HepG2 (cell line): ENCODE results near the gene DNAJA2. TPM values are rescaled to one million over a fixed set of nuclear protein-coding genes. Genes with fewer than 3 reads are reported as not detected.

ENCODE experiments used
- ATAC-seq: fragments of 200-7000 bp; cut with Tn5 transposase; 3 replicates; pipeline ENCODE4 v1.9.1; 2020; ENCODE audit warnings: mild to moderate bottlenecking, moderate library complexity
- BruUV-seq: library from RNA; stranded (reverse); fragments of 400-500 nt; replicated peaks from 2 replicates; lab custom pipeline; 2021; lab: Mats Ljungman, UMichigan
- CTCF ChIA-PET: fragments of 300-600 bp; formaldehyde crosslinking; extraction: SDS; loops from one replicate; lab custom pipeline; 2021; ENCODE audit warnings: low total read pairs, inconsistent platforms, low intra/inter-chr PET ratio; lab: Yijun Ruan, JAX
- POLR2A ChIA-PET: fragments of 350-600 bp; sonication (Branson Sonifier 250); formaldehyde crosslinking; loops from one replicate; lab custom pipeline; 2020; ENCODE audit warnings: antibody characterized with exemption, inconsistent platforms; lab: Yijun Ruan, JAX
- DNase-seq: peaks from one replicate; pipeline ENCODE4 v3.0.0-alpha.2; 2015; ENCODE audit warnings: low spot score
- FAIRE-seq: peaks from 3 replicates; lab custom pipeline; 2011; peaks lifted over from hg19 to GRCh38; lab: Jason Lieb, UNC
- H2AFZ ChIP-seq: one replicate; pipeline ENCODE4 v1.6.1; 2011; ENCODE audit warnings: low read length, inconsistent platforms
- H3K27ac ChIP-seq: fragments of 300-600 bp; 3 replicates; pipeline ENCODE4 v1.8.0; 2011; ENCODE audit warnings: mixed run types, mild to moderate bottlenecking, mixed read lengths, low read length, inconsistent platforms; ENCODE audit not compliant: insufficient read depth; ENCODE audit errors: extremely low read length
- H3K27me3 ChIP-seq, 2 experiments: fragments of 200-600 bp in 1 of 2; 2 replicates in 1 of 2; 3 replicates in 1 of 2; pipeline versions ENCODE4 v1.6.0 to v1.8.0; 2011; ENCODE audit warnings: low read length in 2 of 2, mild to moderate bottlenecking in 2 of 2, moderate library complexity in 2 of 2, inconsistent platforms in 1 of 2; ENCODE audit not compliant: insufficient read depth in 2 of 2, control insufficient read depth in 1 of 2
- H3K36me3 ChIP-seq, 2 experiments: fragments of 200-600 bp in 1 of 2; replicated peaks in 1 of 2; 2 replicates in 1 of 2; 3 replicates in 1 of 2; pipeline versions ENCODE4 v1.5.1 to v1.8.0; 2011; ENCODE audit warnings: low read length in 2 of 2, inconsistent platforms in 1 of 2; ENCODE audit not compliant: insufficient read depth in 2 of 2, control insufficient read depth in 1 of 2
- H3K4me1 ChIP-seq: 2 replicates; pipeline ENCODE4 v1.5.1; 2012; ENCODE audit warnings: low read length, inconsistent platforms; ENCODE audit not compliant: insufficient read depth
- H3K4me2 ChIP-seq: 2 replicates; pipeline ENCODE4 v1.6.0; 2011; ENCODE audit warnings: low read depth, low read length, inconsistent platforms
- H3K4me3 ChIP-seq, 3 experiments: fragments of 200-600 bp in 1 of 3; sonication (generic), shearing (Covaris generic) in 1 of 3; replicated peaks in 1 of 3; 2 replicates each; pipeline ENCODE4 v1.5.1; 2011 to 2016; ENCODE audit warnings: low read length in 3 of 3, inconsistent platforms in 2 of 3, low read depth in 2 of 3, mild to moderate bottlenecking in 2 of 3, control low read depth in 1 of 3, mixed read lengths in 1 of 3; ENCODE audit not compliant: insufficient read depth in 1 of 3
- H3K79me2 ChIP-seq: one replicate; pipeline ENCODE4 v1.6.1; 2011; ENCODE audit warnings: low read length, inconsistent platforms; ENCODE audit not compliant: insufficient read depth
- H3K9ac ChIP-seq: 2 replicates; pipeline ENCODE4 v1.6.0; 2011; ENCODE audit warnings: mild to moderate bottlenecking, low read depth, low read length, inconsistent platforms; ENCODE audit not compliant: insufficient read depth
- H3K9me3 ChIP-seq: 2 replicates; pipeline ENCODE4 v1.5.1; 2012; ENCODE audit warnings: mild to moderate bottlenecking, low read length
- H4K20me1 ChIP-seq: 2 replicates; pipeline ENCODE4 v1.6.0; 2011; ENCODE audit warnings: inconsistent platforms, mild to moderate bottlenecking, low read length, moderate library complexity; ENCODE audit not compliant: insufficient read depth
- SMAD9 ChIP-seq: sonication (generic); formaldehyde crosslinking; IDR thresholded peaks from 2 replicates; pipeline ENCODE4 v1.5.1; 2020; ENCODE audit warnings: mild to moderate bottlenecking, missing genetic modification reagents
- TARDBP ChIP-seq: sonication (generic); formaldehyde crosslinking; IDR thresholded peaks from 2 replicates; pipeline ENCODE4 v1.8.0; 2022; ENCODE audit warnings: mild to moderate bottlenecking, missing genetic modification reagents
- WGBS: methylation state at CpG from one replicate; pipeline ENCODE4 v1.1.6; 2017; ENCODE audit warnings: low lambda C conversion rate; 5-methylcytosine and 5-hydroxymethylcytosine counted together
- in situ Hi-C: cut with HindIII; loops from 2 replicates; pipeline ENCODE4 v1.10.0; 2017; ENCODE audit warnings: low pct_unique_long_range_greater_than_20kb; ENCODE audit not compliant: extremely low pct_ligation_motif_present
- intact Hi-C: fragments of 100-400 bp; cut with micrococcal nuclease; formaldehyde crosslinking; loops from one replicate; pipeline ENCODE4 v1.10.0; 2022; ENCODE audit not compliant: unreplicated experiment
- polyA plus RNA-seq, 8 experiments: library from polyadenylated mRNA; depleted of rRNA in 3 of 8; stranded (reverse) in 7 of 8; unstranded in 1 of 8; fragments of >200 nt; fragmentation: Illumina TruSeq in 4 of 8; extraction: Trizol in 4 of 8; gene quantifications; 2 replicates each; pipeline versions ENCODE4 v1.2.1 to v1.2.3, GENCODE V29; 2011 to 2016; ENCODE audit warnings: low read depth in 4 of 8, missing spikeins in 1 of 8, mixed read lengths in 1 of 8; ENCODE audit not compliant: insufficient read depth in 1 of 8
- total RNA-seq, 5 experiments: library from RNA; depleted of rRNA; stranded (reverse); fragments of >200 nt; fragmentation: Illumina TruSeq; extraction: Trizol; gene quantifications; 2 replicates each; pipeline ENCODE4 v1.2.3, GENCODE V29; 2016; ENCODE audit warnings: low read depth in 1 of 5
- TF ChIP-seq, protein P1 (sequence below): sonication (generic); formaldehyde crosslinking; IDR thresholded peaks from 2 replicates; pipeline ENCODE4 v1.4.0; 2020; ENCODE audit warnings: missing genetic modification reagents
- TF ChIP-seq, protein P2 (sequence below): sonication (generic); formaldehyde crosslinking; IDR thresholded peaks from 2 replicates; pipeline ENCODE4 v1.5.0; 2020; ENCODE audit warnings: mild to moderate bottlenecking, missing genetic modification reagents, moderate library complexity

DNAJA2 gene
- total and polyA plus RNA-seq, 2 of the 13 experiments (the other 11 are each of a cell fraction or from before 2014, with no cell fraction given), result 25.4 to 176 TPM

DNA sequence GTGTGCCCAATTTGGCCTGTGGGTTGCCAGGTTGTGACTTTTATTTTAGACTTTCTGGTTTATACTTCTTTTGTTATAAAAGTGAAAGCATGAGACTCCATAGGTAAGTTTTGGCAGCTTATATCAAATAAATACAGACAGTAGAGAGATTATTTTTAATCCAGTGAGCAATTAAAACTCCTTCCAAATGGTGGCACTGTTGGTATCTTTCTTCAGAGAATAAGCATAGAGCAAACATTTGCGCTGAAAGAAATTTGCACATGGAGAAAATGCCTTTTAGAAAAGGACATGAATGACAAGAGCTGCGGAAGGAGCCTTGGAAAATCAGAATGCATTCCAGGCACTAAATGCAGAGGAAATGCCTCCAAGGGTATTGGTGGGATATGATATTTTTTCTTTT, 46.1 kb upstream of the DNAJA2 start:
- no TSS peak for BruUV-seq
- no peaks in the 10 kb centered on the region for H4K20me1 ChIP-seq
- no peak for FAIRE-seq
- no peak overlapping the region for H3K9ac ChIP-seq
- intact Hi-C loops, result no loop called here
- ChIA-PET POLR2A (no interaction called here), CTCF (interaction anchor here (2.5 kb wide), 1 partner anchor 71 kb away, joined by 27 read pairs; no protein-coding TSS in a partner anchor)
- no peak for DNase-seq
- H3K4me2 ChIP-seq, result no peak overlapping the region
- H3K27me3 ChIP-seq, result peaks cover 0 to 8% of the 10 kb centered on the region in 2 experiments; a peak in 2 of 5 replicates
- H3K79me2 ChIP-seq, result no peaks in the 10 kb centered on the region
- H3K4me1 ChIP-seq, result peaks cover 21% of the 10 kb centered on the region
- no peak for ATAC-seq
- no peak overlapping the region for H3K4me3 ChIP-seq
- WGBS, result 89% methylated on average over 2 of the region's 2 CpGs
- no peak overlapping the region for H3K27ac ChIP-seq
- H2AFZ ChIP-seq, result no peak overlapping the region
- in situ Hi-C loops, result loop anchor here (5.0 kb wide), 1 partner anchor 72 kb away; no protein-coding TSS in a partner anchor
- H3K36me3 ChIP-seq, result no peaks in the 10 kb centered on the region
- no peaks in the 10 kb centered on the region for H3K9me3 ChIP-seq
- TF ChIP-seq, protein P1, sequence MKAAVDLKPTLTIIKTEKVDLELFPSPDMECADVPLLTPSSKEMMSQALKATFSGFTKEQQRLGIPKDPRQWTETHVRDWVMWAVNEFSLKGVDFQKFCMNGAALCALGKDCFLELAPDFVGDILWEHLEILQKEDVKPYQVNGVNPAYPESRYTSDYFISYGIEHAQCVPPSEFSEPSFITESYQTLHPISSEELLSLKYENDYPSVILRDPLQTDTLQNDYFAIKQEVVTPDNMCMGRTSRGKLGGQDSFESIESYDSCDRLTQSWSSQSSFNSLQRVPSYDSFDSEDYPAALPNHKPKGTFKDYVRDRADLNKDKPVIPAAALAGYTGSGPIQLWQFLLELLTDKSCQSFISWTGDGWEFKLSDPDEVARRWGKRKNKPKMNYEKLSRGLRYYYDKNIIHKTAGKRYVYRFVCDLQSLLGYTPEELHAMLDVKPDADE (CRISPR knock-in tag), result no peak
- no peak for TF ChIP-seq TARDBP (CRISPR knock-in tag)
- no peak for TF ChIP-seq SMAD9 (CRISPR knock-in tag)
- TF ChIP-seq, protein P2, sequence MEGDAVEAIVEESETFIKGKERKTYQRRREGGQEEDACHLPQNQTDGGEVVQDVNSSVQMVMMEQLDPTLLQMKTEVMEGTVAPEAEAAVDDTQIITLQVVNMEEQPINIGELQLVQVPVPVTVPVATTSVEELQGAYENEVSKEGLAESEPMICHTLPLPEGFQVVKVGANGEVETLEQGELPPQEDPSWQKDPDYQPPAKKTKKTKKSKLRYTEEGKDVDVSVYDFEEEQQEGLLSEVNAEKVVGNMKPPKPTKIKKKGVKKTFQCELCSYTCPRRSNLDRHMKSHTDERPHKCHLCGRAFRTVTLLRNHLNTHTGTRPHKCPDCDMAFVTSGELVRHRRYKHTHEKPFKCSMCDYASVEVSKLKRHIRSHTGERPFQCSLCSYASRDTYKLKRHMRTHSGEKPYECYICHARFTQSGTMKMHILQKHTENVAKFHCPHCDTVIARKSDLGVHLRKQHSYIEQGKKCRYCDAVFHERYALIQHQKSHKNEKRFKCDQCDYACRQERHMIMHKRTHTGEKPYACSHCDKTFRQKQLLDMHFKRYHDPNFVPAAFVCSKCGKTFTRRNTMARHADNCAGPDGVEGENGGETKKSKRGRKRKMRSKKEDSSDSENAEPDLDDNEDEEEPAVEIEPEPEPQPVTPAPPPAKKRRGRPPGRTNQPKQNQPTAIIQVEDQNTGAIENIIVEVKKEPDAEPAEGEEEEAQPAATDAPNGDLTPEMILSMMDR (CRISPR knock-in tag), result 0 out of 2 replicates have a peak, but pooled peaks have one; percentile 9
